GM23338 (cell line): ENCODE results near the gene TTC16. TPM values are rescaled to one million over a fixed set of nuclear protein-coding genes. Genes with fewer than 3 reads are reported as not detected.

ENCODE experiments used
- ATAC-seq: fragments of 200-7000 bp; cut with Tn5 transposase; 3 replicates; pipeline ENCODE4 v1.9.1; 2020
- DNase-seq: peaks from one replicate; pipeline ENCODE4 v3.0.0-alpha.2; 2015; ENCODE audit warnings: low spot score
- H2AFZ ChIP-seq: fragments of 200-600 bp; sonication (generic); 2 replicates; pipeline ENCODE4 v1.8.0; 2016; ENCODE audit warnings: antibody characterized with exemption, mild to moderate bottlenecking, moderate library complexity
- H3F3A ChIP-seq: fragments of 200-600 bp; sonication (generic); replicated peaks from 2 replicates; pipeline ENCODE4 v1.8.0; 2017; ENCODE audit warnings: antibody characterized with exemption, mixed run types, low read depth
- H3K27ac ChIP-seq: fragments of 200-600 bp; sonication (generic); 2 replicates; pipeline ENCODE4 v1.6.1; 2016; ENCODE audit warnings: low read depth
- H3K27me3 ChIP-seq: fragments of 200-600 bp; sonication (generic); 2 replicates; pipeline ENCODE4 v1.8.0; 2016; ENCODE audit warnings: mild to moderate bottlenecking, mixed run types, moderate library complexity; ENCODE audit not compliant: insufficient read depth
- H3K36me3 ChIP-seq: fragments of 200-600 bp; sonication (generic); 2 replicates; pipeline ENCODE4 v1.8.0; 2016; ENCODE audit warnings: mild to moderate bottlenecking; ENCODE audit not compliant: insufficient read depth
- H3K4me1 ChIP-seq: fragments of 200-600 bp; sonication (generic); 2 replicates; pipeline ENCODE4 v1.8.0; 2016; ENCODE audit warnings: mild to moderate bottlenecking, moderate library complexity; ENCODE audit not compliant: insufficient read depth
- H3K4me2 ChIP-seq: fragments of 200-600 bp; sonication (generic); 2 replicates; pipeline ENCODE4 v1.7.1; 2017; ENCODE audit warnings: mixed run types
- H3K4me3 ChIP-seq: fragments of 200-600 bp; sonication (generic); 2 replicates; pipeline ENCODE4 v1.6.1; 2016; ENCODE audit warnings: mixed run types
- H3K79me2 ChIP-seq: fragments of 200-600 bp; sonication (generic); replicated peaks from 2 replicates; pipeline ENCODE4 v1.8.0; 2017; ENCODE audit warnings: mild to moderate bottlenecking; ENCODE audit not compliant: insufficient read depth
- H3K9me2 ChIP-seq: fragments of 200-600 bp; sonication (generic); 2 replicates; pipeline ENCODE4 v1.8.0; 2017; ENCODE audit not compliant: insufficient read depth
- H4K20me1 ChIP-seq: fragments of 200-600 bp; sonication (generic); replicated peaks from 2 replicates; pipeline ENCODE4 v1.8.0; 2017; ENCODE audit warnings: mild to moderate bottlenecking; ENCODE audit not compliant: insufficient read depth
- H3K27ac Mint-ChIP-seq: 2 replicates; pipeline ENCODE4 v1.8.0; 2020; ENCODE audit warnings: inconsistent platforms, mild to moderate bottlenecking, moderate library complexity, mixed read lengths
- H3K27me3 Mint-ChIP-seq: 3 replicates; pipeline ENCODE4 v1.8.0; 2022; ENCODE audit warnings: low read depth, mild to moderate bottlenecking, moderate library complexity, mixed read lengths, inconsistent platforms; ENCODE audit not compliant: insufficient read depth, poor library complexity
- H3K36me3 Mint-ChIP-seq: 3 replicates; pipeline ENCODE4 v1.8.0; 2021; ENCODE audit warnings: low read depth, mild to moderate bottlenecking, inconsistent platforms, moderate library complexity, mixed read lengths
- H3K4me1 Mint-ChIP-seq: 3 replicates; pipeline ENCODE4 v1.8.0; 2020; ENCODE audit warnings: mild to moderate bottlenecking, inconsistent platforms, mixed read lengths
- H3K4me3 Mint-ChIP-seq: 3 replicates; pipeline ENCODE4 v1.8.0; 2021; ENCODE audit warnings: moderate library complexity, mild to moderate bottlenecking, inconsistent platforms, mixed read lengths
- H3K9me3 Mint-ChIP-seq: 3 replicates; pipeline ENCODE4 v1.8.0; 2020; ENCODE audit warnings: moderate library complexity, mild to moderate bottlenecking, inconsistent platforms, mixed read lengths
- EZH2 ChIP-seq: fragments of 200-600 bp; sonication (generic); IDR thresholded peaks from one replicate; pipeline ENCODE4 v1.8.0; 2017; ENCODE audit warnings: antibody characterized with exemption, mild to moderate bottlenecking, low read depth; ENCODE audit not compliant: unreplicated experiment
- JUNB ChIP-seq: IDR thresholded peaks from one replicate; pipeline ENCODE4 v1.6.1; 2016; ENCODE audit warnings: antibody characterized with exemption; ENCODE audit not compliant: unreplicated experiment
- POLR2AphosphoS5 ChIP-seq: IDR thresholded peaks from 2 replicates; pipeline ENCODE4 v1.6.1; 2016; ENCODE audit warnings: antibody characterized with exemption, low read depth
- REST ChIP-seq: IDR thresholded peaks from one replicate; pipeline ENCODE4 v1.6.1; 2018; ENCODE audit warnings: antibody characterized with exemption; ENCODE audit not compliant: unreplicated experiment
- ZNF331 ChIP-seq: fragments of 250-450 bp; sonication (Bioruptor Pico); IDR thresholded peaks from 2 replicates; pipeline ENCODE4 v1.5.0; 2020; ENCODE audit warnings: low read depth, mild to moderate bottlenecking, moderate library complexity
- ZNF462 ChIP-seq: fragments of 250-450 bp; sonication (Bioruptor Pico); IDR thresholded peaks from 2 replicates; pipeline ENCODE4 v1.5.0; 2020; ENCODE audit warnings: mild to moderate bottlenecking, moderate library complexity
- polyA plus RNA-seq: library from polyadenylated mRNA; unstranded; fragments of >200 nt; fragmentation: Nextera tagmentation; extraction: Ambion mirVana; gene quantifications from 2 replicates; pipeline ENCODE4 v1.2.1, GENCODE V29; 2016
- total RNA-seq: library from RNA; depleted of rRNA; stranded (reverse); fragments of >200 nt; shearing (Covaris generic); gene quantifications from 2 replicates; pipeline ENCODE4 v1.2.3, GENCODE V29; 2014

The TTC16 gene
- total and polyA plus RNA-seq, 2 experiments from 2014 or later: not detected

- TF ChIP-seq ZNF462 (CRISPR knock-in tag): no peak
- no peak for TF ChIP-seq JUNB
Observed at GRCh38 chr9:127767909-127768331, 52.0 kb downstream of the TTC16 start (continued).

- Histone ChIP-seq H3K9me2 (no peaks in the 10 kb centered on the region), H3K4me2 (no peak overlapping the region), H2AFZ (no peak overlapping the region), H3K4me3 (no peak overlapping the region), H3K27me3 (no peaks in the 10 kb centered on the region), H3K79me2 (no peaks in the 10 kb centered on the region), H3F3A (peaks cover 7% of the 10 kb centered on the region; the same call in 1 of the 2 replicates), H4K20me1 (no peaks in the 10 kb centered on the region), H3K4me1 (peaks cover 18% of the 10 kb centered on the region), H3K27ac (no peak overlapping the region), H3K36me3 (no peaks in the 10 kb centered on the region)
- Mint-ChIP-seq H3K27ac (no peak overlapping the region), H3K4me3 (peak overlapping the region; percentile 2; the same call in 1 of the 3 replicates), H3K4me1 (peaks cover 36% of the 10 kb centered on the region), H3K36me3 (no peaks in the 10 kb centered on the region; the same call in 2 of the 3 replicates), H3K27me3 (peaks cover 22% of the 10 kb centered on the region), H3K9me3 (no peaks in the 10 kb centered on the region)
- ATAC-seq (no peak), DNase-seq (no peak)
- TF ChIP-seq ZNF331 (CRISPR knock-in tag) (no peak), EZH2 (no peak), POLR2AphosphoS5 (no peak), REST (no peak)
Observed at GRCh38 chr9:127768698-127769097, 52.8 kb downstream of the TTC16 start.
